Measurements from ENCODE around the gene PRDM16.

PRDM16 gene

GRCh38 chr1:3068564-3069431 is at the start of gene PRDM16:
Gene PRDM16 (plus strand): TSS chr1:3069203. CDS start chr1:3069260, 57 bp downstream.
- peak; percentile 74 for DNase-seq

- DNase-seq, result no peak
Observed at GRCh38 chr1:3019516-3020051, 49.4 kb upstream of the PRDM16 start.

GRCh38 chr1:3020263-3020909 is 48.6 kb upstream of the PRDM16 start:
- no peak for DNase-seq

GRCh38 chr1:3021233-3021671 is 47.8 kb upstream of the PRDM16 start, which contains the start of gene ACTRT2:
Gene ACTRT2 (plus strand): TSS chr1:3021467. CDS start chr1:3021687, 220 bp downstream.
- DNase-seq, result no peak

GRCh38 chr1:3021801-3022401 is 47.1 kb upstream of the PRDM16 start:
- no peak for DNase-seq

GRCh38 chr1:3022511-3022973 is 46.5 kb upstream of the PRDM16 start:
- DNase-seq, result no peak

GRCh38 chr1:3022976-3023375 is 46.0 kb upstream of the PRDM16 start:
- DNase-seq, result no peak

GRCh38 chr1:3024019-3024418 is 45.0 kb upstream of the PRDM16 start:
- peak; percentile 23 for DNase-seq

GRCh38 chr1:3024588-3024987 is 44.4 kb upstream of the PRDM16 start:
- DNase-seq, result no peak

GRCh38 chr1:3026124-3026523 is 42.9 kb upstream of the PRDM16 start:
- no peak for DNase-seq

GRCh38 chr1:3026581-3027391 is 42.2 kb upstream of the PRDM16 start:
- no peak for DNase-seq

GRCh38 chr1:3027611-3028371 is 41.2 kb upstream of the PRDM16 start:
- DNase-seq, result no peak

GRCh38 chr1:3028531-3029282 is 40.3 kb upstream of the PRDM16 start:
- no peak for DNase-seq

- DNase-seq, result no peak
Observed at GRCh38 chr1:3029481-3029961, 39.5 kb upstream of the PRDM16 start.

GRCh38 chr1:3029991-3030662 is 38.9 kb upstream of the PRDM16 start:
- DNase-seq, result no peak

- DNase-seq, result no peak
Observed at GRCh38 chr1:3030663-3031381, 38.2 kb upstream of the PRDM16 start.

- DNase-seq, result no peak
Observed at GRCh38 chr1:3031401-3032221, 37.4 kb upstream of the PRDM16 start.

GRCh38 chr1:3032371-3033039 is 36.5 kb upstream of the PRDM16 start:
- DNase-seq, result no peak

Measured in hematopoietic multipotent progenitor cell treated with erythropoietin and hydrocortisone succinate and interleukin-3 and kit ligand, for 4 days (in vitro differentiated cells).